ENCODE results near the gene BAIAP2L1.
A peak's percentile ranks its signal among the peaks of the same experiment; 100 is the strongest.

BAIAP2L1 gene

DNA sequence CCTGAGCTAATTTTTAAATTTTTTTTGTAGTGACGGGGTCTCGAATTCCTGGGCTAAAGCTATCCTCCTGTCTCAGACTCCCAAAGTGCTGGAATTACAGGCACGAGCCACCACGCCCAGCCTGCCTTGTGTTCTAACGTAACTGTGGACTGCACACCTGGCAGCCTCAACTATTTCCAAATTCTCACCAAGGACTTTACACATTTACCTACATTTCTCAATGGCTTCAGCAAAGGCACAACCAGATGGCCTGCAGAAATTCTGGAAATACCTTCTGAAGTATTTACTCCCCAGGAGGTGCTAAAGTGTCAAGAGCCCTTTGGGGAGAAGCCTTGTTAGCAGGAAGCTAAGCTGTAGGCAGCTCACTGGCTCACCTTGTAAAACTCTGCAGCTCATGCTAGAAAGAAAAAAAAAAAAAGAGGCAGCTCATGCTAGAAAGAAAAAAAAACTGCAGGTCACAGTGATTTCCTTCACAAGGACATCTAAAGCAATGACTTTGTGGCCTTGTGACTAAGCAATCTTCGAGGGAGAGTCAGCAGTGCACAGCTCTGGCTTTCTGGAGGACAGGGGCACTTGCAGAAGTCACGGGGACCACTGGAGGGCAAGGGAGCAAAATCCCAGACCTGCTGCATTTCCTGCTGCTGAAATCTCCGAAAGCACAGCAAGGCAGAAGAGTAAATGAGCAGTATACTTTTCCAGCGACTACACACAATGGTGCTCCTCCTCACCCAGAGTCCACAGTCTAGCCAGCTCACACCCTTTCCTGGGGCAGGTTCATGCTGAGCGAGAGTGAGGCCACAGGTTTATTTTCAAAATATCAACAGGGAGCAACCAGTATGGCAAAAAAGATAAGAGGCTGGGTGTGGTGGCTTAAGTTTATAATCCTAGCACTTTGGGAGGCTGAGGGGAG lies 40.4 kb downstream of the BAIAP2L1 start:
- FAIRE-seq (peak; percentile 8), DNase-seq (ENCODE audit: low spot score) (peak; percentile 67)

DNA sequence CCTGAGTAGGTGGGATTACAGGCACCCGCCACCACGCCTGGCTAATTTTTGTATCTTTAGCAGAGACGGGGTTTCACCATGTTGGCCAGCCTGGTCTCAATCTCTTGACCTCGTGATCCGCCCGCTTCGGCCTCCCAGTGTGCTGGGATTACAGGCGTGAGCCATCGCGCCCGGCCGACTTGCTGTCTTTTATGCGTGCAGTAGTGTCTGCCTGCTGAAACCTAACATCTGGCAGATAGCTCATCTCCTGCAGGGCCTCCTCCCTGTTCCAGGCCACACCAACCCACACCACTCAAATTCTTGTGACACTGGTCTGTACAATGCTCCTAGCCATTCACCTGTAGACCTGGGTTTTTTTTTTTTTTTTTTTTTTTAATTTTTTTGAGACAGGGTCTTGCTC lies 41.5 kb downstream of the BAIAP2L1 start:
- DNase-seq (ENCODE audit: low spot score) (no peak), FAIRE-seq (no peak)

DNA sequence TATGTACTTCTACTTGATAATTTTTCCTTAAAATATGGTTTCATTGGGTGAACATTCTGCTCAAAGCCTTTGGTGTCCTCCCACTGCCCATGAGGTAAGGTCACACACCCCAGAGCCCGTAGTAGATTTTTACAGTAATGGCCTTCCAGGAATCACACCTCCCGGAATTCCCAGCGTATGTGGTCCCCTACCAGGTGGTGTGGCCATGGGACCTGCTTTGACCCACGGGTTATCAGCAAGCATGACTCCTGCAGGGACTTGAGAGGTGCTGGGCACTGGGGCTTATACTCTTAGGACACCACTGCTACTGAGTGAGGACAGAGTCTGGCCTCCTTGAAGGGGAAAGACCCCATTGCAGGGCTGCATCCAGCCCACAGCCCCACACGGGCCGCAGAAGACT lies 42.2 kb downstream of the BAIAP2L1 start:
- DNase-seq (ENCODE audit: low spot score) (no peak), FAIRE-seq (no peak)

DNA sequence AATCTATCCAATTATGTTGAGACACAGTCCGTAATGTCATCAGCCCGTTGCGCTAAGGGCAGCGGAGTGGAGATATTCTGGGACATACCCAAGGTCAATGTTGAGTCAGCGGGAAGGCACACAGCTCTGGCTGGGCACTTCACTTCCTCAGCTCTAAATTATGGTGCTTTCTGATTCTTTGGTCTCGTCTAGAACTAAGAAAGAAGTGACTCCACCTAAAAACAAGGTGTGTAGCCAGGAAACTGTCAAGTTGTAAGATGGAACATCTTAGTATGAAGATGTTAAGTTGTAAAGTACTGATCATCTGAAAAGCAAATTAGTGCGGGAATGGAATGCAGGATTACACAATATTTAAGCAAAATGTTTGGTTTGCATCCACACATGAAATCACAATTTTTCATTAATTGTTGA lies 43.1 kb downstream of the BAIAP2L1 start:
- DNase-seq (ENCODE audit: low spot score) (peak; percentile 75), FAIRE-seq (peak; percentile 90)

DNA sequence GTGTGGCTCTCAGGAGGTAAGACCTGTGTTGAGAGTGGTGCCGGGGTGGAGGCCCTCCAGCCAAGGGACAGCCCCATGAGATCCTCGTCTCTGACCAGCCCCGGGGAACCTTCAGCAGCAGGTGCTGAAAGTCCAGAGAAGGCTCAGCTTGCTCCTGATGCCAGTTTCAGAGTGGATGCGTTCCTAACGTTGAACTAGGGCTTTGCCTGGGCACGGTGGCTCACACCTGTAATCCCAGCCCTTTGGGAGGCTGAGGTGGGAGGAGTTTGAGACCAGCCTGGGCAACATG lies 45.7 kb downstream of the BAIAP2L1 start:
- FAIRE-seq (no peak), DNase-seq (ENCODE audit: low spot score) (no peak)

DNA sequence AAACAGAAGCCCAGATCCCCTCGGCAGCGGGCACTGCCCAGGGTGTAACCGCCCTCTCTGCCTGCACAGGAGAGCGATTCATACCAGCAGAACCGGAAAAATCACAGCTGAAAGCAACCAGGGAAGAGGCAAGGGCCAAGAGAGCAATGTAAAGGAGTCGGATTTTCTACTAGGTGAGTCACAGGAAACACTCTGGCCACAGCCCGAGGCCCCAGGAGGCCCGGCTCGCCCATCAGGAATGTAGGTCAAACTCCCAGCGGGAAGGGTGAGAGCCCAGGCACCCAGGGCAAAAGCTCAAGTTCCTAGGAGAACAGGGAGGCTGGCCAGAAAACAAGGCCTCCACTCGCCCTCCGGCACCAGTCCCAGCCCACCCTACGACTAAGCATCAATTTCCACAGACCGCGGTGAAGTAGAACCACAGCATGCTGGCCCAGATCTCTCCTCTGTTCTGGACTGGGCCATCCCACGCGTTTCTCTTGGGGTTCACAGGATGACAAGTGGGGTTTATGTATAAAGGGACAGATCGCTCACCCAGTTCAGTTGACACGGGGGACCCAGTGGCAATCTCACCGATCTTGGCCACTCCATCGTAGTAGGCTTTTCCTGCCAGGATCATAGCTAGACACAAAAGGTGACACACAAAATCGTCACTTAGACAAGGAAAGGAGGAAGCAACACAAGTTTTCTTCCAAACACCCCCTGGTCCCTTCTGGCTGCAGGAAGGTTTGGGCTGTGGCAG lies 46.2 kb downstream of the BAIAP2L1 start:
- FAIRE-seq (peak; percentile 98), DNase-seq (ENCODE audit: low spot score) (peak; percentile 97)

DNA sequence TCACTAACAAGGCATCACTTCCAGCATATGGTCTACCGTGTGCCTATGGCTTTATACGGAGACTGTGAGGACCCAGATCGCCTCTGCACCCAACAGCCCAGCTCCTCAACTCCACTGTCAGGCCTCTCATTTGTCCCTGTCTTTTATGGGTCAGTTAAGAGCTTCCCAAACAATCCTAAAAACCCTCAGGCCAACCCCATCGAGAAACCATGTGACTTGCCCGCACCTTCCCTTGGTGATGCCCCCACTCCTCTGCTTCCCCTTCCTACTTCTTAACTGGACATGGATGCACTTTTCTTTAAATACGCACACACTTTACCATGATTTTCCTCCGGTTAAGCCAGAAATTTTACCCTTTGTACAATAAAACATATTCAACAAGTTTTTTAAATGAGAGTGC lies 46.8 kb downstream of the BAIAP2L1 start:
- FAIRE-seq (no peak), DNase-seq (ENCODE audit: low spot score) (no peak)

DNA sequence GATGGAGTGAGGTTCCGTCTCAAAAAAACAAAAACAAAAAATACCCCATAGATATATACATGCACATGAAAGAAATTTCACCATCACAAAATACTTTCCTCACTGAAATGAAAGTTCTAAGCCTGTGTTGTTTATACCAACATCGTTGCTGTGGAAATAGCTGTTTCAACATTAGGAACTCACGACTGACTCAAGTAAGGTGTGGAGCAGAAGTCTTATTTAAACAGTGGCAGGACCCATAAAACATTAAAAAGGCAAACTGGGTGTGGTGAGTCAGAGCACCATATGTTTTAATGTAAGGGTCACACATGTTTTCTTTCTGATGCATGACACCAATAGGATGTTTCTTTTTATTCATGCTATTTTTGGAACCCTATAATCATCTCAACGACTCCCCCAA lies 48.3 kb downstream of the BAIAP2L1 start:
- DNase-seq (ENCODE audit: low spot score) (no peak), FAIRE-seq (no peak)

DNA sequence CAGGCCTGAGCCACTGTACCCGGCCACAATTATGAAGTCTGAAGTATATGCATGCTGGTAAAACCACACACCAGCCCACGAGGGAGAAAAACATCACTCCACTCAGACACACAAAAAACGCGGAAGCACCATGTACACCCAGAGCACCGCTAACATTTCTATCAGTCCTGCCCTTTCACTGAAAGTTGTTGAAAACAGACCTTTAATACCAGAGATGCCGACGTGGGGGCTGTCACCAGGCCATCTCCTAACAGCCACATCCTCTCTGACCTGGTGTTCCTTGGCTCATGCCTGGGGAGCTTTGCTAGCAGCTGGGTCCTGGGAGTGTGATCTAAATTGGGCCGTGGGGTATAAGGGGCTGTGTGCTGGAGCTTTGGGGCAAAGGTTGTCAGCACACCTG lies 49.8 kb downstream of the BAIAP2L1 start:
- no peak for DNase-seq (ENCODE audit: low spot score)
- FAIRE-seq = no peak

DNA sequence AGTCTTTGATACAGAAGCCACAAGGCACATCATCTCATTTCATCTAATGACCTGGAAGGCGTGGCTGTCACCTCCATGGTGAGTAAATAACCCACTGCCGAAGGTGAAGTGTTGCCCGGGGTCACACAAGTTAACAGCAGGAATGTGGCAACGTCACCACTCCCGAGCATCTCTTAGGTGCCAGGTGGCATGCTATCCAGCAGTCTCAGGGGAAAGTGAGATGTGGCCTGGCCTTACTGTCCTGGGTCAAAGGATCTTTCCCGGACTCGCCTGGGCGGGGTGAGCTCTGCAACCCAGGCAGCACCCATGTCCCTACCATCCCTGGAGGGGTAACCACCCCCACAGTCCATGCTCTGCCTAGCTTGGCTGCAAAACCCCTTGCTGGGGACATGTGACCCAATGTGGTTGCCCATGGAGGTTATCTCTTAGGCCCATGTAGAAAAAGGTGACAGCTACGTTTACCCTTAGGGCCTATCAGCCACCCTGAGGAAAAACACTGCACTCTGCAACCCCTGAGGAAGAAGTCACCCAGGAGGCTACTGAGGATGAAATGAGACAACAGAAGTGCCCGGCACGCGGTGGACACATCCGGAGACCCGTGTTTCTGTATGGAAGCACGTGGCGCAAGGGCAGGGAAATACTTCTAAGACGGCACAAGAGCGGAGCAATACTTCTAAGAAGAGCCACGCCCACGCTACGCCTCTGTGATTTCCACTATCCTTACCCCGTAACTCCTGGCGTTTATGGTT lies 52.0 kb downstream of the BAIAP2L1 start:
- FAIRE-seq (no peak), DNase-seq (ENCODE audit: low spot score) (no peak)

DNA sequence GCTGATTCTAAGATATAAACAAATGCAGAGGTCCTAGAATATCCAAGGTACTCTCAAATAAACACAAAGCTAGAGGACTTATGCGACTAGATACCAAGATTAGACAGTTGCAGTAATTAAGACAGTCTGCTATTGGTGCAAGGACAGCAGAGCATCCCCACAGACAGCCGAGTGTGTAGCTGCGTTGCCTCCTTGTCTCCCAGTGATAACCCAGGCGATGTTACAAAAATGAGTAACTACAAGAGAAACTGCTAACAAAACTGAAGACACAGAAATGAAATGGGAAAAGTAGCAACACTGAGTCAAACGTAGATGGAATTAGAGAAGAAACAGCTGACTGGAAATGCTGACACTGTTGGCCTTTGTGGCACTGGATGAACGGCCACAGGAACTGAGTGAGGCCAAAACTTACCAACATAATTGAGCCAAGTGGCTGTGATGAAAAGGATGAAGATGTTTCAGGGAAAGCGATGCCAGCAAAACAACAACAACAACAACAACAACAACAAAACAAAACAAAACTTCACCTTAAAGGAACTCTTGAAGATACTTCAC lies 54.3 kb downstream of the BAIAP2L1 start:
- no peak for DNase-seq (ENCODE audit: low spot score)
- no peak for FAIRE-seq

DNA sequence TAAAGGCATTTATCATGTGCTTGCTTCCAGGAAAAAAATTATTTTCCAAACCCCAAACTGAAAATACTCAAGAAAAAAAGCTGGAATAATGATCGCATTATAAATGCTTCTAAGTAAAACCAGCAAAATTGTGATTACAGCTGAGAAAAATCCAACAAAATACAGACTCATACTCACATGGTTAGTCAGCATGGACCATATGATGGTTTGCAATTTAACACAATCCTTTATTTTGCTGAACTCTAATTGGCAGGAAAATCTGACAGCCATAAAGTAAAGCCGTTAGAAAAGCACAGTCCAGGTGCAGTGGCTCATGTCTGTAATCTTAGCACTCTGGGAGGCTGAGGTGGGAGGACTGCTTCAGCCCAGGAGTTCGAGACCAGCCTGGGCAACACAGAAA lies 59.8 kb downstream of the BAIAP2L1 start:
- DNase-seq (ENCODE audit: low spot score) (no peak), FAIRE-seq (no peak)

DNA sequence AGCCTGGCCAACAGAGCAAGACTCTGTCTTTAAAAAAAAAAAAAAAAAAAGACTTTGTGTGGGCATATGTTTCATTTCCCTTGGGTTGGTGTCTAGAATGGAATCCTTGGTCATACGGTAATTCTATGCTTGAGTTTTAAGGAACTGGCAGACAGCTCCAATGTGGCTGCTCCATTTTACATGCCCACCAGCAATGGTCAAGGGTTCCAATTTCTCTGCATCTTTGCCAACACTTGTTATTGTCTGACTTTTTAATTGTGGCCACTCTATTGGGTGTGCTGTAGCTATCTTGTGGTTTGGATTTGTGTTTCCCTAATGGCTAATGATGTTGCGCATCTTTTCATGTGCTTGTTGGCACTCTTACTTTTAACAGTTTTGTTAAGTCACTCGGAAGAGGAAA lies 61.8 kb downstream of the BAIAP2L1 start:
- no peak for FAIRE-seq

DNA sequence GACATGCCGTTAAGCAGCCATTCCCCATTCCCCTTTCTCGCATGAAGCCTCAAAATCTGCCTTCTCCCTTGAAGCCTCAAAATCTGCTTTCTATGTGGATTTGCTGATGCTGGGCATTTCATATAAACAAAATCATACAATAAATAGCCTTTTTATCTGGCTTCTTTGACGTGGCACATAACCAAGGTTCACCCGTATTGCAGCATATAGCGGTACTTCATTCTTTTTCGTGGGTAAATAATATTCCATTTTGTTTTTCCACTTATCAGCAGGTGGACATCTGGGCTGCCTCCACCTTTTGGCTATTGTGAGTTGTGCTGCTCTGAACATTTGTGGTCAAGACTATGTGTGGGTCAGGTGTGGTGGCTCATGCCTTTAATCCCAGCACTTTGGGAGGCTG lies 62.4 kb downstream of the BAIAP2L1 start:
- FAIRE-seq = no peak

More for the DNA sequence above, 61.8 kb downstream of the BAIAP2L1 start:
- no peak for DNase-seq (ENCODE audit: low spot score)

DNA sequence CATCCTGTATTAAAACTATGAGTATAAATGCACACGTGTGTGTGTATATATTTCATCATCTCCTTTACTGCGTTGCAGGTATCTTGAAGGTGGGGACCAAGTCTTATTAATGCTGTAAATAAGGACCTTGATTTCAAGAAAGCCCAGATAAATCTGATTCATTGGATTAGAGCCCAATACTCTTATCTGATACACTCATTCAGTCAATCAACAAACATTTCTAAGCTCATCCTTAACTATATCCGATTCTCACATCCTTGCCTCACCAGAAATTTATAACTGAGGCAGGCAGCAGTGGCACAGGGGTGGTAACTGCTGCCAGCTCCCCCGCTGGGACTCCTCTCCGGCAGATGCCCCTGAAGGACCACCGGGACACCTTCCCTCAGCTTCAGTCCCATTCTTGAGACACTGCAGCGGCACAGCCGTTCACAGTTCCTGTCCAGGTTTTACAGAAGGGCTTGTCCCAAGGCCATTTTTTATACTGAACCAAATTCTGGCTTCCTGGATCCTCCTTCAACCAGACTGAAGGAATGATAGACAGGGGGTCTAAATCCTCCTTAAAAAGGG lies 65.4 kb downstream of the BAIAP2L1 start:
- DNase-seq (ENCODE audit: low spot score) (no peak), FAIRE-seq (no peak)

More for the DNA sequence above, 62.4 kb downstream of the BAIAP2L1 start:
- DNase-seq (ENCODE audit: low spot score) = no peak

DNA sequence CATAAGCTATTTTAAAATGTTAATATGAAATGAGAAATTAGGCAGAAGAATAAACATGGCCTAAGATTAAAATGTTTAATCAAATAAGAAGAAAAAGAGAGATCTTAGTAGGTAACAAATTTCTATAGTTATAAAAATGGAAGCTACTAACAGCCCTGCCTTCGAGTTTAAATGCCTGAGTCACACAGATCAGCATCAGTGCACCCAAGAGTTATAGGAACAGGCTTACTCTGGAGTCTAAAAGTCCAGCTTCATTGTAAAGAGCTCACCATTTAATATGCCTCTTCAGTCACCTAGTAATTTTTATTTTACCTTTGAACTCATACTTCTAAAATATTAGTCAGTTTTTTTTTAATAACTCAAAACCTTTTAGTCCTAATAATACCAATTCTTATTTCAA lies 66.8 kb downstream of the BAIAP2L1 start:
- peak; percentile 18 for DNase-seq (ENCODE audit: low spot score)
- peak; percentile 75 for FAIRE-seq

DNA sequence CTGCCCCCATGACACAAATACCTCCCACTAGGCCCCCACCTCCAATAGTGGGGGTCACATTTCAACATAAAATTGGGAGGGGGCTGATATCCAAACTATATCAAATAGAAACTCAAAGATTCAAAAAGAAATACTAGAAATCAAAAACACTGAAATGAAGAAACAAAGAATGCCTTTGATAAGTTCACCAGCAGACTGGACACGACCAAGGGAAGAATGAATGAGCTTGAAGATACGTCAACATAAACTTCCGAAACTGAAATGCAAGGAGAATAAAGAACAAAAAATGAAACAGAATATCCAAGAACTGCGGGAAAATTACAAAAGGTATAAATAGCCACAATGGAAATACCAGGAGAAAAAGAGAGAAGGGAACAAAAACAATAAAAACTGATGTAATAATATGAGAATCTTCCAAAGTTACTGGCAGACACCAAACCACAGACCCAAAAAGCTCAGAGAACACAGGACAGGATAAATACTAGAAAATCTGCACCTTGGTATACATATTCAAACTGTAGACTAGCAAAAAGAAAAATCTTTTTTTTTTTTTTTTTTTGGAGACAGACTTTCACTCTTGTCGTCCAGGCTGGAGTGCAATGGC lies 69.9 kb downstream of the BAIAP2L1 start:
- FAIRE-seq = no peak
- DNase-seq (ENCODE audit: low spot score) = no peak

DNA sequence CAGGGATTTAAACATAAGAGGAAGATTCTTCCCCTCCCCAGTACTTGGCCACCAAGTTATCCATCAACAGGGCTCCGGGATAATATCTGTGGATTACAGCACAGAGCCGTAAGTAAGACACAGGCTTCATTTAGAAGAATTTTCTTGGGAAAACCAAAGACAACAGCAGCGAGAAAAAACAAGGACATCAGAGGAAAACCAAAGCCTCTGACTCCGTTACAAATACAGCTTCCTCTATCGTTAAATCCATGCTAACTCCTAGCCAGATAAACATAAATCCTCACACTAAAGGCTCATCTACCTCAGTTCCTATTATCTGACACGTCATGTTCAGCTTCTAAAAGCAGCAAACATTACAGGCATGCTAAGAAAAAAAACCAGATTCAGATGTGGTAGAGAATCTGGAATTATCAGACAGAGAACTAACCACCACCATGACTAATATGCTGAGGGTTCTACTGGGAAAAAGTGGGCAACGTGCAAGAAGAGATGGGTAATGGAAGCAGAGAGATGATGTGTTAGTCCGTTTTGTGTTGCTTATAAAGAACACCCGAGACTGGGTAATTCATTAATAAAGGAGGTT lies 71.0 kb downstream of the BAIAP2L1 start:
- DNase-seq (ENCODE audit: low spot score) (peak; percentile 85), FAIRE-seq (peak; percentile 90)

DNA sequence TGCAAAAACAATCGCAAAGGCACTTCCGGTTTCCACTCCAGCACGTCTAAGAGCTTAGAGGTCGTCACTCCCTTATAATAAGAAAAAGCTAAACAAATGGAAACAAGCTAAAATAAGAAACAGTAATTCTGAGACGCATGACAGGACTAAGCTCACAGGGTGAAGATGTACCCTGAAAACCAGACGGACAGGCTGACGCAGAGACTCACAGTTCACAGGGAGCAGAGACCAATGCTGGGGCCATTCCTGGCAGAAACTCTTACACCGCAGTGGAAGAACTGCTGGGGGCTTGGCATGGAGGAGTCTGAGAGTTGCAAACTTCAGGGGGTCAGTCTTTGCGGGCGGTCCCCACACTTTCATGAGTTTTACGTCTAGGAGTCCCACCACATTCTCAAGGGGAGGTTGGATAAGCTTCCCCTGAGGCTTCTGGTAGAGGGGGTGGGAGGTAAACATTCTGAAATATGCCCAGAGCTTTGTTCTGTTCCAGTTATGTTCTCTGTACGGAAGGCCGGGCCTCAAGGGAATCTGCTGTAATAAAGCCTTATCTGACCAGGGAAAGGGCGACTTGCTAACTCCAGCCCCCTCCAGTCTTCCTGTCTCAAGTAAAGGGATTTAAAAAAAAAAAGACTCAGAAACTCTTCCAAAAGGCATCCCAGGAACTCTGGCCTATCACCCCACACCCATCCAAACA lies 71.6 kb downstream of the BAIAP2L1 start:
- FAIRE-seq = no peak
- peak; percentile 49 for DNase-seq (ENCODE audit: low spot score)

DNA sequence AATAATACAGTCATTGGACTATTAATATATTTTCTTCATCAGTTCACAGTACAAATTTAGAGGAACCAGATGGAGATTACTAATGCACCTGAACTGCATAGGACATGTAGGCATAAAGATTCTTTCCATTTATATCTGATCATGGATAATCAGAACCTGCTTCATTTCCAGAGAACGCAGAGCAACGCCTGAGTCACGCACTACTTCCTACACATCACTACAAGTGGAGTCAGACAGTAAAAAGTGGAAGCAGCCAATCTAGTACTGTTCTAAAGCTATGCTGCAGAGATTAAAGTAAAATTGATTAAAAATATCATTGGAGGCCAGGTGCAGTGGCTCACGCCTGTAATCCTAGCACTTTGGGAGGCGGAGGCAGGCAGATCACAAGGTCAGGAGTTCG lies 76.1 kb downstream of the BAIAP2L1 start:
- DNase-seq (ENCODE audit: low spot score) (no peak), FAIRE-seq (no peak)
